HEK293 (cell line): ENCODE data around the gene RAX2.

ENCODE experiments used
- GLIS1 ChIP-seq: fragments of 450-650 bp; formaldehyde crosslinking; IDR thresholded peaks from 2 replicates; pipeline ENCODE4 v1.5.1; 2016; ENCODE audit warnings: missing biosample characterization, missing genetic modification characterization
- HOXA7 ChIP-seq: sonication (generic); formaldehyde crosslinking; IDR thresholded peaks from 2 replicates; pipeline ENCODE4 v1.8.1; 2022; ENCODE audit warnings: missing genetic modification reagents, borderline replicate concordance
- IKZF3 ChIP-seq: fragments of 450-650 bp; IDR thresholded peaks from 2 replicates; pipeline ENCODE4 v1.5.0; 2018; ENCODE audit warnings: missing biosample characterization, mild to moderate bottlenecking, missing genetic modification characterization, moderate library complexity
- KLF16 ChIP-seq: fragments of 450-650 bp; formaldehyde crosslinking; IDR thresholded peaks from 2 replicates; pipeline ENCODE4 v1.5.1; 2017; ENCODE audit warnings: missing biosample characterization, missing genetic modification characterization
- MEIS1 ChIP-seq: sonication (generic); formaldehyde crosslinking; IDR thresholded peaks from 2 replicates; pipeline ENCODE4 v1.8.1; 2022; ENCODE audit warnings: missing genetic modification reagents, mild to moderate bottlenecking, borderline replicate concordance
- SP3 ChIP-seq: fragments of 450-650 bp; formaldehyde crosslinking; IDR thresholded peaks from 2 replicates; pipeline ENCODE4 v1.5.1; 2016; ENCODE audit warnings: missing biosample characterization, missing genetic modification characterization
- ZNF133 ChIP-seq: fragments of 450-650 bp; formaldehyde crosslinking; IDR thresholded peaks from 2 replicates; pipeline ENCODE4 v1.5.1; 2016; ENCODE audit warnings: missing biosample characterization, missing genetic modification characterization
- ZNF155 ChIP-seq: fragments of 450-650 bp; formaldehyde crosslinking; IDR thresholded peaks from 2 replicates; pipeline ENCODE4 v1.5.1; 2016; ENCODE audit warnings: missing biosample characterization, missing genetic modification characterization
- ZNF169 ChIP-seq: fragments of 450-650 bp; formaldehyde crosslinking; IDR thresholded peaks from 2 replicates; pipeline ENCODE4 v1.5.1; 2016; ENCODE audit warnings: missing biosample characterization, missing genetic modification characterization
- ZNF214 ChIP-seq: fragments of 450-650 bp; formaldehyde crosslinking; IDR thresholded peaks from 2 replicates; pipeline ENCODE4 v1.5.1; 2017; ENCODE audit warnings: missing biosample characterization, mild to moderate bottlenecking, missing genetic modification characterization, borderline replicate concordance
- ZNF23 ChIP-seq: fragments of 450-650 bp; formaldehyde crosslinking; IDR thresholded peaks from 2 replicates; pipeline ENCODE4 v1.5.1; 2016; ENCODE audit warnings: missing biosample characterization, missing genetic modification characterization, borderline replicate concordance
- ZNF266 ChIP-seq: fragments of 450-650 bp; formaldehyde crosslinking; IDR thresholded peaks from 2 replicates; pipeline ENCODE4 v1.5.1; 2016; ENCODE audit warnings: missing biosample characterization, missing genetic modification characterization, low read depth
- ZNF350 ChIP-seq: fragments of 450-650 bp; formaldehyde crosslinking; IDR thresholded peaks from 2 replicates; pipeline ENCODE4 v1.5.0; 2017; ENCODE audit warnings: missing biosample characterization, mild to moderate bottlenecking, missing genetic modification characterization
- ZNF416 ChIP-seq: fragments of 450-650 bp; formaldehyde crosslinking; IDR thresholded peaks from 2 replicates; pipeline ENCODE4 v1.5.1; 2016; ENCODE audit warnings: missing biosample characterization, missing genetic modification characterization
- ZNF473 ChIP-seq: fragments of 450-650 bp; formaldehyde crosslinking; IDR thresholded peaks from 2 replicates; pipeline ENCODE4 v1.5.1; 2017; ENCODE audit warnings: missing biosample characterization, missing genetic modification characterization
- ZNF514 ChIP-seq: fragments of 450-650 bp; formaldehyde crosslinking; IDR thresholded peaks from 2 replicates; pipeline ENCODE4 v1.5.1; 2016; ENCODE audit warnings: missing biosample characterization, missing genetic modification characterization
- ZNF548 ChIP-seq: fragments of 450-650 bp; formaldehyde crosslinking; IDR thresholded peaks from 2 replicates; pipeline ENCODE4 v1.5.1; 2016; ENCODE audit warnings: missing biosample characterization, missing genetic modification characterization
- ZNF621 ChIP-seq: fragments of 450-650 bp; formaldehyde crosslinking; IDR thresholded peaks from 2 replicates; pipeline ENCODE4 v1.5.1; 2017; ENCODE audit warnings: missing biosample characterization, missing genetic modification characterization
- ZNF623 ChIP-seq: fragments of 450-650 bp; formaldehyde crosslinking; IDR thresholded peaks from 2 replicates; pipeline ENCODE4 v1.5.1; 2016; ENCODE audit warnings: missing biosample characterization, missing genetic modification characterization
- ZNF624 ChIP-seq: fragments of 450-650 bp; formaldehyde crosslinking; IDR thresholded peaks from 2 replicates; pipeline ENCODE4 v1.5.1; 2017; ENCODE audit warnings: missing biosample characterization, missing genetic modification characterization
- ZNF670 ChIP-seq: fragments of 450-650 bp; formaldehyde crosslinking; IDR thresholded peaks from 2 replicates; pipeline ENCODE4 v1.5.1; 2016; ENCODE audit warnings: missing biosample characterization, missing genetic modification characterization, low read depth
- ZNF791 ChIP-seq: fragments of 450-650 bp; formaldehyde crosslinking; IDR thresholded peaks from 2 replicates; pipeline ENCODE4 v1.5.1; 2016; ENCODE audit warnings: missing biosample characterization, missing genetic modification characterization
- TF ChIP-seq, protein P1 (sequence below): fragments of 450-650 bp; formaldehyde crosslinking; IDR thresholded peaks from 2 replicates; pipeline ENCODE4 v1.5.1; 2016; ENCODE audit warnings: missing biosample characterization, missing genetic modification characterization
- TF ChIP-seq, protein P2 (sequence below): fragments of 450-650 bp; formaldehyde crosslinking; IDR thresholded peaks from 2 replicates; pipeline ENCODE4 v1.5.1; 2016; ENCODE audit warnings: missing biosample characterization, missing genetic modification characterization
- TF ChIP-seq, protein P3 (sequence below): fragments of 450-650 bp; formaldehyde crosslinking; IDR thresholded peaks from 2 replicates; pipeline ENCODE4 v1.5.1; 2017; ENCODE audit warnings: missing biosample characterization, missing genetic modification characterization
- TF ChIP-seq, protein P4 (sequence below): fragments of 450-650 bp; formaldehyde crosslinking; IDR thresholded peaks from 2 replicates; pipeline ENCODE4 v1.5.1; 2017; ENCODE audit warnings: missing biosample characterization, missing genetic modification characterization
- TF ChIP-seq, protein P5 (sequence below): fragments of 450-650 bp; IDR thresholded peaks from 2 replicates; pipeline ENCODE4 v1.5.1; 2018; ENCODE audit warnings: missing biosample characterization, mild to moderate bottlenecking, missing genetic modification characterization

Gene RAX2

DNA sequence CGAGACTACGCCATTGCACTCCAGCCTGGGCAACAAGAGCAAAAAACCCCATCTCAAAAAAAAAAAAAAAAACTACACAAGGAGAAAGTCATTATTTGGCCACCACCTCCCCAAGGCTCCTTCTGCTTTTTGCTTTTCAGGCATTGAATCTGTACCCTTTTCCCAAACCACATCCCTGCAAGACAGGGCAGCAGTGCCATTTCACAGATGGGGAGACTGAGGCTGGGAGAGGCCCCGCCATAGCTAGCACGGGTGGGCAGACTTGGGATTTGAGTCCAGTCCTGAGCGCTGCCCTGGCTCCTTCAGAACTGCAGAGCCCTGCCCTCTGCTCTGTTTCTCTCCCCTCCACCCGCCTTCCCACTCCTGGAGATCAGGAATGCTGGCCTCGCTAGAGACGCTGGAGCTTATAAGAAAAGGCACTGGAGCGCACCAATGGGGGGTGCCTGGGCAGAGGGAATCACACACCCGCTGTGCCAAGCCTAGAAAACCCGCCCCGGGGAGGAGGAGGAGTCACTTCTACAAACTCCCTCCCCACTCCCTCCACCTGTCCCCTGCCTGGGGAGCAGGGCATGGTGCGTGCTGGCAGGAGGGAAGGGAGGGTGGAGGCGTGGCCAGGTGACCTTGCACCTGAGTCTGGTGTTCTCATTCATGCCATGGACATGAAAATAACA lies 46.3 kb downstream of the RAX2 start (continued):
- no peak for TF ChIP-seq ZNF266
- TF ChIP-seq ZNF621 (tag by site-specific recombination): no peak
- no peak for TF ChIP-seq ZNF133
- no peak for TF ChIP-seq ZNF624
- TF ChIP-seq GLIS1 (tag by site-specific recombination): peak; percentile 19; the same call in 1 of the 2 replicates
- no peak for TF ChIP-seq ZNF155
- no peak for TF ChIP-seq ZNF670 (tag by site-specific recombination)
- TF ChIP-seq ZNF169 (tag by site-specific recombination): no peak
- TF ChIP-seq ZNF623 (tag by site-specific recombination): no peak
- no peak for TF ChIP-seq ZNF514
- no peak for TF ChIP-seq ZNF473 (tag by site-specific recombination)
- 0 out of 2 replicates have a peak, but pooled peaks have one; percentile 17 for TF ChIP-seq IKZF3
- no peak for TF ChIP-seq ZNF23 (tag by site-specific recombination)
- TF ChIP-seq ZNF350 (tag by site-specific recombination): no peak
- TF ChIP-seq, protein P1, sequence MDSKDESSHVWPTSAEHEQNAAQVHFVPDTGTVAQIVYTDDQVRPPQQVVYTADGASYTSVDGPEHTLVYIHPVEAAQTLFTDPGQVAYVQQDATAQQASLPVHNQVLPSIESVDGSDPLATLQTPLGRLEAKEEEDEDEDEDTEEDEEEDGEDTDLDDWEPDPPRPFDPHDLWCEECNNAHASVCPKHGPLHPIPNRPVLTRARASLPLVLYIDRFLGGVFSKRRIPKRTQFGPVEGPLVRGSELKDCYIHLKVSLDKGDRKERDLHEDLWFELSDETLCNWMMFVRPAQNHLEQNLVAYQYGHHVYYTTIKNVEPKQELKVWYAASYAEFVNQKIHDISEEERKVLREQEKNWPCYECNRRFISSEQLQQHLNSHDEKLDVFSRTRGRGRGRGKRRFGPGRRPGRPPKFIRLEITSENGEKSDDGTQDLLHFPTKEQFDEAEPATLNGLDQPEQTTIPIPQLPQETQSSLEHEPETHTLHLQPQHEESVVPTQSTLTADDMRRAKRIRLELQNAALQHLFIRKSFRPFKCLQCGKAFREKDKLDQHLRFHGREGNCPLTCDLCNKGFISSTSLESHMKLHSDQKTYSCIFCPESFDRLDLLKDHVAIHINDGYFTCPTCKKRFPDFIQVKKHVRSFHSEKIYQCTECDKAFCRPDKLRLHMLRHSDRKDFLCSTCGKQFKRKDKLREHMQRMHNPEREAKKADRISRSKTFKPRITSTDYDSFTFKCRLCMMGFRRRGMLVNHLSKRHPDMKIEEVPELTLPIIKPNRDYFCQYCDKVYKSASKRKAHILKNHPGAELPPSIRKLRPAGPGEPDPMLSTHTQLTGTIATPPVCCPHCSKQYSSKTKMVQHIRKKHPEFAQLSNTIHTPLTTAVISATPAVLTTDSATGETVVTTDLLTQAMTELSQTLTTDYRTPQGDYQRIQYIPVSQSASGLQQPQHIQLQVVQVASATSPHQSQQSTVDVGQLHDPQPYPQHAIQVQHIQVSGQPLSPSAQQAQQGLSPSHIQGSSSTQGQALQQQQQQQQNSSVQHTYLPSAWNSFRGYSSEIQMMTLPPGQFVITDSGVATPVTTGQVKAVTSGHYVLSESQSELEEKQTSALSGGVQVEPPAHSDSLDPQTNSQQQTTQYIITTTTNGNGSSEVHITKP: peak; percentile 40; the same call in 1 of the 2 replicates
- TF ChIP-seq MEIS1 (CRISPR knock-in tag): no peak
- TF ChIP-seq ZNF791 (tag by site-specific recombination): no peak
- TF ChIP-seq, protein P2, sequence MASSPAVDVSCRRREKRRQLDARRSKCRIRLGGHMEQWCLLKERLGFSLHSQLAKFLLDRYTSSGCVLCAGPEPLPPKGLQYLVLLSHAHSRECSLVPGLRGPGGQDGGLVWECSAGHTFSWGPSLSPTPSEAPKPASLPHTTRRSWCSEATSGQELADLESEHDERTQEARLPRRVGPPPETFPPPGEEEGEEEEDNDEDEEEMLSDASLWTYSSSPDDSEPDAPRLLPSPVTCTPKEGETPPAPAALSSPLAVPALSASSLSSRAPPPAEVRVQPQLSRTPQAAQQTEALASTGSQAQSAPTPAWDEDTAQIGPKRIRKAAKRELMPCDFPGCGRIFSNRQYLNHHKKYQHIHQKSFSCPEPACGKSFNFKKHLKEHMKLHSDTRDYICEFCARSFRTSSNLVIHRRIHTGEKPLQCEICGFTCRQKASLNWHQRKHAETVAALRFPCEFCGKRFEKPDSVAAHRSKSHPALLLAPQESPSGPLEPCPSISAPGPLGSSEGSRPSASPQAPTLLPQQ (tag by site-specific recombination): no peak
- TF ChIP-seq KLF16 (tag by site-specific recombination): no peak
- TF ChIP-seq ZNF416: no peak
- TF ChIP-seq, protein P3, sequence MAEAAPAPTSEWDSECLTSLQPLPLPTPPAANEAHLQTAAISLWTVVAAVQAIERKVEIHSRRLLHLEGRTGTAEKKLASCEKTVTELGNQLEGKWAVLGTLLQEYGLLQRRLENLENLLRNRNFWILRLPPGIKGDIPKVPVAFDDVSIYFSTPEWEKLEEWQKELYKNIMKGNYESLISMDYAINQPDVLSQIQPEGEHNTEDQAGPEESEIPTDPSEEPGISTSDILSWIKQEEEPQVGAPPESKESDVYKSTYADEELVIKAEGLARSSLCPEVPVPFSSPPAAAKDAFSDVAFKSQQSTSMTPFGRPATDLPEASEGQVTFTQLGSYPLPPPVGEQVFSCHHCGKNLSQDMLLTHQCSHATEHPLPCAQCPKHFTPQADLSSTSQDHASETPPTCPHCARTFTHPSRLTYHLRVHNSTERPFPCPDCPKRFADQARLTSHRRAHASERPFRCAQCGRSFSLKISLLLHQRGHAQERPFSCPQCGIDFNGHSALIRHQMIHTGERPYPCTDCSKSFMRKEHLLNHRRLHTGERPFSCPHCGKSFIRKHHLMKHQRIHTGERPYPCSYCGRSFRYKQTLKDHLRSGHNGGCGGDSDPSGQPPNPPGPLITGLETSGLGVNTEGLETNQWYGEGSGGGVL (tag by site-specific recombination): peak; percentile 50
- TF ChIP-seq ZNF548 (tag by site-specific recombination): no peak
- 0 out of 2 replicates have a peak, but pooled peaks have one; percentile 15 for TF ChIP-seq SP3 (tag by site-specific recombination)
- TF ChIP-seq HOXA7: no peak
- TF ChIP-seq, protein P4, sequence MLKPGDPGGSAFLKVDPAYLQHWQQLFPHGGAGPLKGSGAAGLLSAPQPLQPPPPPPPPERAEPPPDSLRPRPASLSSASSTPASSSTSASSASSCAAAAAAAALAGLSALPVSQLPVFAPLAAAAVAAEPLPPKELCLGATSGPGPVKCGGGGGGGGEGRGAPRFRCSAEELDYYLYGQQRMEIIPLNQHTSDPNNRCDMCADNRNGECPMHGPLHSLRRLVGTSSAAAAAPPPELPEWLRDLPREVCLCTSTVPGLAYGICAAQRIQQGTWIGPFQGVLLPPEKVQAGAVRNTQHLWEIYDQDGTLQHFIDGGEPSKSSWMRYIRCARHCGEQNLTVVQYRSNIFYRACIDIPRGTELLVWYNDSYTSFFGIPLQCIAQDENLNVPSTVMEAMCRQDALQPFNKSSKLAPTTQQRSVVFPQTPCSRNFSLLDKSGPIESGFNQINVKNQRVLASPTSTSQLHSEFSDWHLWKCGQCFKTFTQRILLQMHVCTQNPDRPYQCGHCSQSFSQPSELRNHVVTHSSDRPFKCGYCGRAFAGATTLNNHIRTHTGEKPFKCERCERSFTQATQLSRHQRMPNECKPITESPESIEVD (tag by site-specific recombination): no peak
- TF ChIP-seq, protein P5, sequence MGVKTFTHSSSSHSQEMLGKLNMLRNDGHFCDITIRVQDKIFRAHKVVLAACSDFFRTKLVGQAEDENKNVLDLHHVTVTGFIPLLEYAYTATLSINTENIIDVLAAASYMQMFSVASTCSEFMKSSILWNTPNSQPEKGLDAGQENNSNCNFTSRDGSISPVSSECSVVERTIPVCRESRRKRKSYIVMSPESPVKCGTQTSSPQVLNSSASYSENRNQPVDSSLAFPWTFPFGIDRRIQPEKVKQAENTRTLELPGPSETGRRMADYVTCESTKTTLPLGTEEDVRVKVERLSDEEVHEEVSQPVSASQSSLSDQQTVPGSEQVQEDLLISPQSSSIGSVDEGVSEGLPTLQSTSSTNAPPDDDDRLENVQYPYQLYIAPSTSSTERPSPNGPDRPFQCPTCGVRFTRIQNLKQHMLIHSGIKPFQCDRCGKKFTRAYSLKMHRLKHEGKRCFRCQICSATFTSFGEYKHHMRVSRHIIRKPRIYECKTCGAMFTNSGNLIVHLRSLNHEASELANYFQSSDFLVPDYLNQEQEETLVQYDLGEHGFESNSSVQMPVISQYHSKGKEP: no peak
- TF ChIP-seq ZNF214 (tag by site-specific recombination): no peak
